Right lobe of liver (tissue), 6 donors: ENCODE data around the gene GALNT14. TPM values are rescaled to one million over a fixed set of nuclear protein-coding genes. Genes with fewer than 3 reads are reported as not detected.
"Not testable (repeated sequence)": the region's sequence is repeated elsewhere in the genome, so short reads cannot be mapped to it uniquely, and the experiment has no call there.

Experiments
- ATAC-seq, 4 donors: fragments of 200-7000 bp; cut with Tn5 transposase; one replicate each; pipeline ENCODE4 v1.9.1; 2020; ENCODE audit warnings: mild to moderate bottlenecking in 4 of 4, moderate library complexity in 4 of 4
- DNase-seq, 3 donors: peaks; one replicate each; pipeline ENCODE4 v3.0.0-alpha.2; 2020
- H3K27ac ChIP-seq, 3 donors: fragments of 200-600 bp; one replicate each; pipeline ENCODE4 v1.8.0; 2022
- H3K27me3 ChIP-seq, 2 donors: fragments of 200-600 bp; one replicate each; pipeline ENCODE4 v1.8.0; 2022
- H3K36me3 ChIP-seq, 4 donors: fragments of 200-600 bp; sonication (generic) in 1 of 4; one replicate each; pipeline versions ENCODE4 v1.5.1 to v1.8.0; 2017 to 2022; ENCODE audit warnings: control low read depth in 1 of 4
- H3K4me1 ChIP-seq, 4 donors: fragments of 200-600 bp; sonication (generic) in 1 of 4; one replicate each; pipeline versions ENCODE4 v1.5.1 to v1.8.0; 2017 to 2022; ENCODE audit warnings: control low read depth in 1 of 4
- H3K4me3 ChIP-seq, 3 donors: fragments of 200-600 bp; one replicate each; pipeline ENCODE4 v1.8.0; 2022
- H3K9me3 ChIP-seq, 4 donors: fragments of 200-600 bp; sonication (generic) in 1 of 4; one replicate each; pipeline versions ENCODE4 v1.5.1 to v1.8.0; 2017 to 2022; ENCODE audit warnings: control low read depth in 1 of 4
- CTCF ChIP-seq, 4 donors: fragments of 200-600 bp in 3 of 4; fragments of 450-650 bp in 1 of 4; IDR thresholded peaks; one replicate each; pipeline versions ENCODE4 v1.5.1 to v1.8.0; 2016 to 2022; ENCODE audit warnings: antibody characterized with exemption in 4 of 4, mild to moderate bottlenecking in 2 of 4
- POLR2A ChIP-seq: fragments of 450-650 bp; IDR thresholded peaks from one replicate; pipeline ENCODE4 v1.6.1; 2017; ENCODE audit warnings: antibody characterized with exemption, mild to moderate bottlenecking
- WGBS: methylation state at CpG from one replicate; pipeline ENCODE4 v1.1.6; 2018; ENCODE audit warnings: low coverage, low lambda C conversion rate; ENCODE audit not compliant: insufficient coverage; ENCODE audit errors: missing lambda C conversion rate; 5-methylcytosine and 5-hydroxymethylcytosine counted together
- intact Hi-C, 2 donors: fragments of 100-400 bp; cut with DNase I; formaldehyde crosslinking; loops; one replicate each; pipeline versions ENCODE4 v1.11.2 to v1.14.1; 2022
- long read RNA-seq: library from polyadenylated mRNA; unstranded; transcript quantifications from one replicate; pipeline ENCODE4 v2.0.0, GENCODE V29; 2019
- total RNA-seq, 6 experiments: library from RNA; depleted of rRNA in 2 of 6; stranded (reverse); fragments of >200 nt in 2 of 6; fragmentation: NEBNext Ultra II Directional in 3 of 6; extraction: Animal tissue kit (Norgen Biotek cat#: 25700) in 3 of 6; gene quantifications; one replicate each; pipeline versions ENCODE4 v1.1.0 to v1.2.4, GENCODE V29; 2016 to 2023
- donor health status: DM: no; HTN: yes; CAD: no.
- donor health status: DM: no; HTN: no; CAD: no.
- donor health status: DM: no; HTN: no; CAD: no.
- donor health status: DM: no; HTN: yes; CAD: no.
- donor health status: DM: no; HTN: yes; CAD: no.

GALNT14 gene
- total RNA-seq = 1 to 10 TPM in 3 of 6 experiments, under 1 TPM in 3; 0.37 to 2.8 (median 1.0) TPM
- long read RNA-seq = 0 reads

- H3K9me3 ChIP-seq = no peaks in the 10 kb centered on the region
- ATAC-seq (peak; percentile 68 to 83 (median 74)), DNase-seq (peak; percentile 60 to 72 (median 67))
- no peak within 1 kb of the TSS for H3K27ac ChIP-seq
- peaks cover 4 to 26% of the 10 kb centered on the region in 2 donors for H3K27me3 ChIP-seq
- 1% methylated on average over 20 of the region's 95 CpGs for WGBS
- peaks cover 0 to 11% (median 0%) of the 10 kb centered on the region in 4 donors for H3K4me1 ChIP-seq
- intact Hi-C loops = no loop called here
- H3K4me3 ChIP-seq = peak within 1 kb of the TSS; percentile 43 to 52 (median 46)
- TF ChIP-seq CTCF (IDR thresholded peaks at IDR 0.05) (peak; percentile 7 to 39 (median 22)), POLR2A (no peak)
- no peaks in the 10 kb centered on the region for H3K36me3 ChIP-seq
Measured at GRCh38 chr2:31138037-31138962, at the start of gene GALNT14. Gene GALNT14, minus strand, starts transcription at chr2:31138440. Its CDS starts 354 bp downstream, at chr2:31138086.

GRCh38 chr2:31187166-31187565 lies 48.9 kb upstream of the GALNT14 start:
- H3K27me3 ChIP-seq = no peaks in the 10 kb centered on the region
- no peaks in the 10 kb centered on the region for H3K4me1 ChIP-seq
- ATAC-seq (no peak), DNase-seq (no peak)
- intact Hi-C loops = no loop called here
- no peaks in the 10 kb centered on the region for H3K9me3 ChIP-seq
- no peak for TF ChIP-seq CTCF (IDR thresholded peaks at IDR 0.05)
- TF ChIP-seq POLR2A = no peak
- 71% methylated on average over 2 of the region's 4 CpGs for WGBS
- no peaks in the 10 kb centered on the region for H3K36me3 ChIP-seq
- no peak overlapping the region for H3K27ac ChIP-seq
- H3K4me3 ChIP-seq = no peak overlapping the region

GRCh38 chr2:31183973-31184372 lies 45.7 kb upstream of the GALNT14 start:
- H3K36me3 ChIP-seq, H3K9me3 ChIP-seq, intact Hi-C loops, H3K27me3 ChIP-seq, ATAC-seq, H3K4me3 ChIP-seq, H3K27ac ChIP-seq, H3K4me1 ChIP-seq, DNase-seq: not testable (repeated sequence)
- 71% methylated on average over 7 of the region's 7 CpGs for WGBS

GRCh38 chr2:31176742-31177141 lies 38.5 kb upstream of the GALNT14 start:
- no peak overlapping the region for H3K4me3 ChIP-seq
- DNase-seq (no peak), ATAC-seq (no peak)
- no peak for TF ChIP-seq CTCF (IDR thresholded peaks at IDR 0.05)
- no peak for TF ChIP-seq POLR2A
- intact Hi-C loops = loop anchor here in 1 of 2 donors (10.0 kb wide), 1 partner anchor 462 kb away; no protein-coding TSS in a partner anchor
- no peaks in the 10 kb centered on the region for H3K9me3 ChIP-seq
- H3K4me1 ChIP-seq = no peaks in the 10 kb centered on the region
- 47% methylated on average over 2 of the region's 10 CpGs for WGBS
- no peak overlapping the region for H3K27ac ChIP-seq
- H3K36me3 ChIP-seq = no peaks in the 10 kb centered on the region
- no peaks in the 10 kb centered on the region for H3K27me3 ChIP-seq

GRCh38 chr2:31171142-31171541 lies 32.9 kb upstream of the GALNT14 start:
- intact Hi-C loops = loop anchor here in 1 of 2 donors (10.0 kb wide), 1 partner anchor 456 kb away; no protein-coding TSS in a partner anchor
- Histone ChIP-seq H3K27me3 (no peaks in the 10 kb centered on the region), H3K9me3 (no peaks in the 10 kb centered on the region), H3K4me1 (no peaks in the 10 kb centered on the region), H3K27ac (no peak overlapping the region), H3K36me3 (no peaks in the 10 kb centered on the region), H3K4me3 (no peak overlapping the region)
- WGBS = 70% methylated on average over 3 of the region's 4 CpGs
- TF ChIP-seq POLR2A = no peak
- no peak for TF ChIP-seq CTCF (IDR thresholded peaks at IDR 0.05)
- ATAC-seq (no peak), DNase-seq (no peak)
